Measurements from ENCODE around the gene ZNF561. TPM values are rescaled to one million over a fixed set of nuclear protein-coding genes. Genes with fewer than 3 reads are reported as not detected.

The ZNF561 gene
- total RNA-seq, 4 donors from 2014 or later = 22.6 to 33.4 (median 30.8) TPM

GRCh38 chr19:9566729-9567128 is 54.3 kb downstream of the ZNF561 start:
- TF ChIP-seq CTCF (IDR thresholded peaks at IDR 0.05; ENCODE audit: low read depth) = no peak

GRCh38 chr19:9565900-9566705 is 54.9 kb downstream of the ZNF561 start:
- TF ChIP-seq CTCF (IDR thresholded peaks at IDR 0.05; ENCODE audit: low read depth) = no peak

Other genes with a start within 250 kb of the ZNF561 start
- gene ZNF266, start 185.7 kb downstream of the ZNF561 start, total RNA-seq = 10 to 100 TPM; 19.6 to 41.6 (median 23.5) TPM
- gene ZNF560, start 122.6 kb downstream of the ZNF561 start, total RNA-seq = not detected
- gene ZNF426, start 82.6 kb downstream of the ZNF561 start, total RNA-seq = 10 to 100 TPM in 3 of 4 donors, 1 to 10 TPM in 1; 8.8 to 13.4 (median 11.4) TPM
- gene ZNF121, start 36.7 kb downstream of the ZNF561 start, total RNA-seq = 10 to 100 TPM; 22.3 to 31.3 (median 26.5) TPM
- 10 to 100 TPM; 21.8 to 27.7 (median 23.1) TPM for gene ZNF562, start 53.9 kb upstream of the ZNF561 start, total RNA-seq
- gene ZNF846, start 147.5 kb upstream of the ZNF561 start, total RNA-seq = 10 to 100 TPM; 11.7 to 24.4 (median 20.9) TPM
- 10 to 100 TPM; 12.6 to 25.6 (median 18.8) TPM for gene FBXL12, start 197.8 kb upstream of the ZNF561 start, total RNA-seq
- gene UBL5, start 206.7 kb upstream of the ZNF561 start, total RNA-seq = 100 to 1,000 TPM; 403 to 678 (median 492) TPM
- 100 to 1,000 TPM in 1 of 4 donors, 10 to 100 TPM in 3; 43.9 to 117 (median 80.5) TPM for gene PIN1, start 214.1 kb upstream of the ZNF561 start, total RNA-seq